ENCODE results near the gene TBC1D19. TPM values are rescaled to one million over a fixed set of nuclear protein-coding genes. Genes with fewer than 3 reads are reported as not detected.
A peak's percentile ranks its signal among the peaks of the same experiment; 100 is the strongest.
"Not testable (repeated sequence)": the region's sequence is repeated elsewhere in the genome, so short reads cannot be mapped to it uniquely, and the experiment has no call there.

TBC1D19 gene
- total RNA-seq, 1 donor from 2014 or later = 69.9 TPM

DNA sequence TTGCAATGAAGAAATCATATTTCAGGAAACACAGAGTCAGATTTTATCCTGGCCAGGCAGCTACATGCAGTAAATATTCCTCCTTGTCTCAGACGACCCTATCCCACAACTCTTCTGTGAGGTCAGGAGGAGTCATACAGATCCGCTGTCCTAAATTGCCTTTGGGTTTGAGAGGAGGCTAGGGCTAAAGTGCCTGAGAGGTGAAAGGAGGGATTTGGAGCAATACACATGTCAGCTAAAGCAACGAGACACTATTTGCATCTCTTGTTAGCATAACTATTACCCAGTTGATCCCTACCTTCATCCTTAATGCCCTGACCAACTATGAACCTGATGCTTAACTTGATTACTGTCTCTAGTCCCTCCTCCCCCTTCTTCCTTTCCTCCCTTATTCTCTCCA, 98.6 kb downstream of the TBC1D19 start:
- no peak for DNase-seq (ENCODE audit: low read depth)

DNA sequence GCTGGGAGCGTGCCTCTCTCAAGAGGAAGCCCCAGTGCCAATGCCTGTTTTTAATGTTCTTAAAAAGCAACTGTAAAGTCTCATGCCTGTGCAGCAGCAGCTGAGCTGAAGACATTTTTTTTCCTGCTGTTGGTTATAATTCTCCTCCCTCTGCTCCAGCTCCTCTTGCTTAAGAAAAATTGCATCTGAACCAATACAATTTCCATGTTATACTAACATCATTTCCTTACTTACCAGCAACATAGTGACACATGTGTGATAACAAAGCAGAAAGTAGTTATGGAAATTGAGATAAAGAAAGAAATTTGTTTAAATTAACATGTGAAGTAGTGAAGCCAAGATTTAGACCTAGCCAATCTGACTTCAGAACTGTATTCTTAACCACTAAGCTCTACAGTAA, 101.4 kb downstream of the TBC1D19 start:
- DNase-seq (ENCODE audit: low read depth) = no peak

DNA sequence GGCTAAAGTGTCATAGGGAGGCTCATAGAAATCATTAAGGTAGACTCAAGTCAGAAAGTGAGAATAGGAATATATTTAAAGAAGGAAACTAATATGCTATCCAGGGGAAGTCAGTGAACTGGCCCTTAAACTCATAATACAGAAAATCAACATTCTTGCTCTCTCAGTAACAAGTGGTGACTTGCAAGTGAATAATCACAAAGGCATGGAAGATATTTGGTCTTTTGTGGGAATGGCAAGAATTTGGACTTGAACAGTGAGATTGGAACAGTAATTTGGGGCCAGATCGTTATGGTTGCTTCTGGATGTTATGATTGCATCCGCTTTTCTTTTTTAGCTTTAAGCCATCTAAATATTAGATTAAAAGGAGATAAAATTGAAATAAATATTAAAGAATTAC, 103.8 kb downstream of the TBC1D19 start:
- peak; percentile 57 for DNase-seq (ENCODE audit: low read depth)

DNA sequence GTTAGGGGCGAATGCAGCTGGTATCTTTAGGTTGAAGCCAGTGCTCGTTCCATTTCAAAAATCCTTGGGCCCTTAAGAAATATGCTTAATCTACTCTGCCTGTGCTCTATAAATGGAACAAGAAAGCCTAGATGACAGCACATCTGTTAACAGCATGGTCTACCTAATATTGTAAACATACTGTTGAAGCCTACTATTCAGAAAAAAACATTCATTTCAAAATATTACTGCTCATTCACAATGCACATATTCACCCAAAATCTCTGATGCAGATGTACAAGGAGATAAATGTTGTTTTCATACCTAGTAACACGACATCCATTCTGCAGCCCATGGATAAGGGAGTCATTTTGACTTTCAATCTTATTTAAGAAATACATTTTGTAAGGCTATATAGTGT, 106.6 kb downstream of the TBC1D19 start:
- no peak for DNase-seq (ENCODE audit: low read depth)

DNA sequence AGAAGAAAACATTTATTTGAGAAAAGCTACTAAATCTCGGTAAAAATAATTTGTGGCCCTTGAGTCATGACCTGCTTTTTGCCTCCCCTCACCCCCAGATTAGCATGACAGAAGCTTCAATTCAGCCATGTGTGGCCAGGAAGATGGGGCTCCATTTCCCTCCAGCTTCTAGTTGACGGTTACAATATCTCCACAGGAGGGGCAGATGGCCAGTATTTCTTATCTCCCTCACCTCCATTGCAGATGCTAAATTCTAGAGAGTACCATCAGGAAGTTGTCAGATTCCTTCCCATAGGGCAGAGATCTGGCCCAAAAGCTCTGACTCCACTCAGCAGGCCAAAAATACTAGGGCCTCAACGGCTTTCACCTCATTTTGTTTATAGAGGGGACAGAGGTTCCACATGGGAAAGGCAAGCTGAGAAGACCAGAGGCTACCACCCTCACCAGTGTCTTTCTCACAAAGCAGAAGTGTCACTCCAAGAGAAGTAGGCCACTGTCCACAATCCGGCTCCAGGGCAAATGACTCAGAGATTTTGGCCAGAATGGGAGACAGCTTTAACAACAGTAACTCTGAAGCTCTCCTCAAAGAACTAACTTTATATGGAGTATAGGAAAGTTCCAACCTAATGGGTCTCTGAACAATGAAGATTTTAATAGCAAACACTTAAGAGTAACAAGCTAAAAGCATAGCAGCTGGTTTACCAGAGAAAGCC, 108.3 kb downstream of the TBC1D19 start:
- peak; percentile 32 for DNase-seq (ENCODE audit: low read depth)

DNA sequence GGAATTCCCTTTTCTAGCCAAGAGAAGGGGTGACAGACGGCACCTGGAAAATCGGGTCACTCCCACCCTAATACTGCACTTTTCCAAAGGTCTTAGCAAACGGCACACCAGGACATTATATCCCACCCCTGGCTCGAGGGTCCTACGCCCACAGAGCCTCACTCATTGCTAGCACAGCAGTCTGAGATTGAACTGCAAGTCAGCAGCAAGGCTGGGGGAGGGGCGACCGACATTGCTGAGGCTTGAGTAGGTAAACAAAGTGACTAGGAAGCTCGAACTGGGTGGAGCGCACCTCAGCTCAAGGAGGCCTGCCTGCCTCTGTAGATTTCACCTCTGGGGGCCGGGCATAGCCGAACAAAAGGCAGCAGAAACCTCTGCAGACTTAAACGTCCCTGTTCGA, 110.2 kb downstream of the TBC1D19 start:
- DNase-seq (ENCODE audit: low read depth) = not testable (repeated sequence)

DNA sequence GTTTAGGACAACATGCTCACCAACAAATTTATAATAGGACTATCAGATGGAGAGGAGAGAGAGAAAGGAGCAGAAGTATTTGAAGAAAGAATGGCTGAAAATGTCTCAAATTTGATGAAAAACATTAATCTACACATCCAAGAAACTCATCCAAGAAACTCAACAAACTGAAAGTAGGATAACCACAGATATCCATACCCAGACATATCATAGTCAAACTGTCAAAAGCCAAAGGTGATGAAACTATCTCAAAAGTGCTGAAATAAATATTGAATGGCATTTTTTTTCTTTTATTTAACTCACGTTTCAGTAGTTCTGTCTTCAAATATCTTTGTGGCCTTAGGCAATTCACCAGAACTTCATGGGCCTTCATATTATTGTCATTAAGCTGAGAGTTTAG, 116.2 kb downstream of the TBC1D19 start:
- DNase-seq (ENCODE audit: low read depth) = no peak

DNA sequence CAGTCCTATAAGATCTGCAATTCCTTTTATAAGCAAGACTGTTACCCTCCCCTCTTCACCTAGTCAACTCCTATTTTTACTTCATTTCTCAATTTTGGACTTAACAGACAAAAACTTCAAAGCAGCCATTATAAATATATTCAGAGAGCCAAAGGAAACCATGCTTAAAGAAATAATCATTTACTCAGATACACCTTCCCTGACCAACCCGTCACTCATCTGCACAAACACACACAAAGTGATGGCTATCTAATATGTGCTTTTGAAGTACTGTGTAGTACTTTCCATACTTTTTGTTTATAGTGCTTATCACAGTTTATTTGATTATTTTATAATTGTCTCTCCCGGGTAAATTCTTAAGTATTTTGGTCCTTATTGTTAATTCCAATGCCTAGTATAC, 117.2 kb downstream of the TBC1D19 start:
- no peak for DNase-seq (ENCODE audit: low read depth)

DNA sequence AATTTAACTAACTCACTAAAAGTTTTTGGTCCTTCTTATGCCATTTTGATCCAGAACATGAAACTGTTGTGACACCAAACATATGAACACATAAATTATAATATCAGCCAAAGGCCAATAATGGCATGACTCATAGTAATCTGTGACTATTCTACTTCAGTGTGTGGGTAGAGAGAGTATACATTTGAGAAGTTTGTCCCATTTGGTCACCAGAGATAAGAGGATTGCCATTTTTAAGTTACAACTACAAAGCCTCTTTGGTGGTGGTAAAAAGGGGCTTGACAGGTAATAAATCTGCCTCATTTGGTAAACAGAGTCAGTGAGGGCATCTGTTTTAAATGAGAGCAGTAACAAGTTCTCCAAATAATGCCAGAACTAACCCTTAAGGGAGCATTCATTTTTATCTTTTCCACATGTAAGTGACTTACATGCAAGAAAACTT, 117.9 kb downstream of the TBC1D19 start:
- no peak for DNase-seq (ENCODE audit: low read depth)

DNA sequence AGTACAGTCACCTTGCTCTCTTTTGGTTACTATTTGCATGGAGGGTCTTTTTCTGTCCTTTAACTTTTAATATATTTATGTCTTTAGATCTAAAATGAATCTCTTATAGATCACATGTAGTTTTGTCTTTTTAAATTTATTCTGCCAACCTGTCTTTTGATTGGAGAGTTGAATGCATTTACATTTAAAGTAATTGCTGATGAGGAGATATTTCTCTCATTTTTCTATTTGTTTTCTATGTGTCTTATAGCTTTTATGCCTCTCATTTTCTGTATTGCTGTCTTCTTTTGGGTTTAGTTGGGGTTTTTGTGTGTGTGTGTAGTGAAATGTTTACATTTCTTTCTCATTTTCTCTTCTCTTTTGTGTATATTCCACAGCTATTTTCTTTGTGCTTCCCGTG, 123.5 kb downstream of the TBC1D19 start:
- DNase-seq (ENCODE audit: low read depth) = no peak

DNA sequence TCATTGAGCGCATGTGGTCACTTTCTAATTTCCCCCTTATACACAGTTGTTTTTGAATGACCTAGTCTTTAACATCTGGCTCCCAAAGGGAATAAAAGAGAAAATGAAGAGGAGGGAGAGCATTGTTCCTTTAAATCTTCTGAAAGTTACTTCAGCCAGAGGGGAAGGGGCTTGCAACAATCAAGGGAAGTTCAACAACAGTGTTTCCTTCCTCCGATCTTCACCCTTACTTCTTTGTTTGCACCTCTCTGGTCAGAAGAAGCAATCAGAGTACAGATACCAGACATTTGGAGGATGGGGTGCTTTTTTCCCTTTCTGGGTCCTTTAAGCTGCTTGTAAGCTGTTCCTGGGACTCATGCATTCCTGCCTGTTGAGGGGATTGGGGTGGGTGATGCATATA, 125.4 kb downstream of the TBC1D19 start:
- no peak for DNase-seq (ENCODE audit: low read depth)

DNA sequence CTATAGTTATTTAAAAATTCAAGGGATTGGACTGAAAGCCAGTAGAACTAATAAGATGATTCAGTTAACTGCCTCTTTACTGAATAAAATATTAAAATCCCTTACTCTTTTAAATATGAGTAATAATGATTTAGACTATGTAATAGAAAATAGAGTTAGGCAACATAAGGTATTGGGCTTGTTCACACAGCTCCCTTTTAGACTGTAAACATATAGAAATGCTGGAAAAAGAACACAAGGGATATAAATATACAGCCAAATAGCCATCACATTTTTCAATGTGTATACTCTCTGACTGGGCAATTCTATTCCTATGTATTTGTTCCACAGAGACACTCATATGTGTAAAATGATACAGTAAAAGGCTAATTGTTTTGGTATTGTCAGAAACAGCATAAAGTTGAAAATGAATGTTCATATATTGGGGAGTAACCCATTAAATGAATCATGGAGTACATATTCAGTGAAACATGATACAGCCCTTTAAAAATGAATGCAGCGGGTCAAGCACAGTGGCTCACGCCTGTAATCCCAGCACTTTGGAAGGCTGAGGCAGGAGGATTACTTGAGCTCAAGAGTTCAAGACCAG, 129.8 kb downstream of the TBC1D19 start:
- no peak for DNase-seq (ENCODE audit: low read depth)

DNA sequence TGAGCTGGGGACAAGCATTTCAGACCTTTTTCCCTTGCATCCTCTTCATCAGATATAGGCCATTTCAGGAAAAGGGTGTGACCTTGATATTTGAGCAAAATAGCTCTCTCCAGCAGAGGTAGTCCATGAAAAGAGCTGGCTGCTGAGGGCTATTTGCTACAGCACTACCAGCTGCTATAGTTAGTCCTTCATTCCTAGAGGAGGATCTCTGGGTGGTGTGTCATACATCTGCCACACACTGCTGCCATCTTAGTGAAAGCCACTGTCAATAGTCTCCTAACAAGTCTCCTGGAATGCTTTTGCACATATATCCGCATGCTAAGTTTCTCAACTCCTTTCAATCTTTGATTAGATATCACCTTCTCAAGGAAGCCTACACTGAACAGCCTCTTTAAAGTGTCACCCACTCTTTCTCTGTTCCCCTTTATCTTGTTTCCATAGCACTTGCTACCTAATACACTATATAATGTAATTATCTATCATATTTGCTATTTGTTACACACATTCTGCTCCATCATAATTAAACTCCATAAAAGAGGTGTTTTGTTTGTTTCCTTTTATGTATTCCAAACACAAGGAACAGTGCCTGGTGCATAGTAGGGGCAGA, 131.9 kb downstream of the TBC1D19 start:
- peak; percentile 63 for DNase-seq (ENCODE audit: low read depth)

DNA sequence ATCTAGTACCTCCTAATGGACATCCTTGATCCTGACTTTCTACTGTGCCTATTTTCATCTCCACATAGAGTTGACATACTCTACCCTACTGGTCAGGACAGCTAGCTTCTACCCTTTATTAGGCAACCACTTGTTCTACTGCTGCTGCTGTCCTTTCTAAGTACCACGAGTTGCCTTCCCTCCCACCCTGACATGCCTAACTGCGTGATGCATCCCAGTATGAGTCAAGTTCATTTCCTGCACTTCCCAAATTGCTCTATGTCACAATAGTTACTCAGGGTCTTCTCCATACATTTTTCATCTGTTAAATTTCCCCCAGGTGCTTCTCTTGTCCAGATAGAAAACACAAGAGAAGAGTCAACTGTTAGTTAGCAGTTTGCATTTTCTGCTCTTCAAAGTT, 133.4 kb downstream of the TBC1D19 start:
- peak; percentile 68 for DNase-seq (ENCODE audit: low read depth)

DNA sequence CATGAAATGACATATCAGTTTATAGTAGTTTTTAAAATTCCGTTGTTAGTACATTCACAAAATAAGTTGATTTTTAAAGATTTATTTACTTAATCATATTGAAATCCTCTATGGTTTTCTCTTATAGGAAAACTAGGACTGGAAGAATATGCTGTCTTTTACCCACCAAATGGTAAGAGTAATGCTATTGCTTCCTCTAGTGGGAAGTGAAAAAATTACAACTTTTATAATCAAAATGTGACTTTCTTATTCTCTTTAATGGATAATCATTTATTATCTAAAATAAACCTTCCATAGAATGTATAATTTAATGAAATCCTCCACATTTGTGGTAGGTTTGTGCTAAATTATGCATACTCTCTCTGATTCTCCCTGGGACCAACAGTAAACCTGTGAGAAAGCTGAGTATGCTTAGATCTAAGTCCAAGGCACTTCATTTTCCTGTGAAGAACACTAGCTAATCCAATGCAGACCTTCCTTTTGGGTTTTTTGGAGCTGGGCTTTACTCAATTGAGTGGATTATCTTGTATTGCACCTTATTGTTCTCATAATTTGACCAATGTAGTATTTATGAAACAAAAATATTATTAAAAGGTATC, 136.2 kb downstream of the TBC1D19 start:
- DNase-seq (ENCODE audit: low read depth) = peak; percentile 44

DNA sequence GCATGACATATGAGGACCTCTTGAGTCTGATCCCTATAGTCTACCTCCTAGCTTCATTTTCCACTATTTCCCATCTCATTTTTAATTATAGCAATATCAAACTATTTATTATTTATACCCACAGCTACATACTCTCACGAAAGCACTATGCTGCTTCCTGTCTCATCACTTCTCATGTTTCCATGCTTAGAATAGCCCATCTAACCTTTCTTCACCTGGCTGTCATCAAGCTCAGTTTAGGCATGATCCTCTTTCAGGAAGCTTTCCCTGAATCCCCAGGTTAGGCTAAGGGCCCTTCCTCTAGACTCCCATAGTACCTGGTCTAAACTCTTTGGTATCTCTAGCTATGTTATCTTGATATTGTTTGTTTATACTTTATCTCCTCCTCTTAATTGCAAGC, 137.8 kb downstream of the TBC1D19 start:
- DNase-seq (ENCODE audit: low read depth) = no peak

DNA sequence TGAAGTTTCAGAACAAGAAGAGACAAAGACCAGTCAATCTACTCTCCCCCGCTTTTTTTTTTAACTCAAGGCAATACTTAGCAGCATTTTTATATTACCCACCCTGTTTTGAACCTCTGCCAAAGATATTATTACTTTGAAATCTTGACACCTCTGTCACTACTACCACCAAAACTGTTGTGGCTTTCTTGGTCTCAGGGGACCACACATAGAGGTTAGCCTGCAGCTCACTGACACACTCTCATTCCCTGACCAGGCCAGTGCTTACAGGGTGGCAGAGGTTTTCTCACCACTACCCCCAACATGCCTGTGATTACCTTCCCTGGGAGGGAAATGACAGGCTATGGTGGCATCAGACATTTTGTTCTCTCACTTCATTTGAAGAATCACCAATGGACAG, 139.3 kb downstream of the TBC1D19 start:
- DNase-seq (ENCODE audit: low read depth) = peak; percentile 75

DNA sequence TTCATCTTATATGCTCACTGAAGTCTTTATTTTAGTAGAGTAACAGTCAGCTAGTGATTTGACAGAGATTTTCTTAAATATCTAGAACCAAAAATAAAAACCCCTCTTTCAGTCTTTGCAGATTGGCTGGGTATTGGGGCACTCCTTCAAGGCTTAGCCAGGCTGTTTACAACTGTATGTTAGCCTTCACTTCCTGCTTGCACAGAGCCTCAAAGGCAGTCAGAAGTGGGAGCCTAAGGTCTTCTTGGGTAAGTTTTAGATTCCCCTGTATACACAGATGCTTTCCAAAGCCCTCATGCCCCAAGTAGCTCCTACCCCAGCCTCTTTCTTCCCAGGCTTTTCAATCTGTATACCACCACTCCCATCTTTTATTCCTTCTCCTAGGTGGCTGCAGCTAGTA, 140.7 kb downstream of the TBC1D19 start:
- DNase-seq (ENCODE audit: low read depth) = no peak

DNA sequence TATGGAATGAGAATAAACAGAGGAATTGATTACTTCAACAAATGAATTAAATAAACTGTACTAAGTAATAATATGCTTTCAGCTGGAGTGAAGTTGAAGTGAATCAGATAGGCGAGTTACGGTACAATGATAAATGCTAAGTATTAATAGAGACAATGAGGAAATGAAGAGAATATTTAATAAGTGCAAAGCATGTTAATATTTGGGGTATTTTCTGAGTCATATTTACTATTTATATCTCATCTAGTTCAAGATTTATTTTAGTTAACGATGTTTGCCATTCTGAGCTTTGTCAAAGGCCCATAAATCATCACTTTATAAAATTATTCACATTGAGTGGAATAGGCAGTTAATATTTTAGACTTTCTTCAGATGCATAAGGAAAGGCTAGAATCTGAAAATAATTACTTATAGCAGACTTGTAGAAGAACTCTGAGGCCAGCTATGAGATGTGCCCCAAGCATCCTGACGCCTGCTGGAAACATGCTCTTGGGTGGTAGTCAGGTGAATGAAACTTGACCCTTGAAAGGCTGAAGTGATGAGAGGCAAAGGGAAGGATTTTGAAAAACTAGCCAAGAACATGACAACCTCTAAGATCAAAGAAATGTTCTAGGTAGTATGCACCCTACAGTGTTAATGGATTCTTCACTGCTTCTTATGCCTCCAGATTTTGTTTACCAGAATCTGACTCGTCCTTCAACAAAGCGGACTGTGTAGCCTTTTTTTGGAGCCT, 142.9 kb downstream of the TBC1D19 start:
- DNase-seq (ENCODE audit: low read depth) = no peak

DNA sequence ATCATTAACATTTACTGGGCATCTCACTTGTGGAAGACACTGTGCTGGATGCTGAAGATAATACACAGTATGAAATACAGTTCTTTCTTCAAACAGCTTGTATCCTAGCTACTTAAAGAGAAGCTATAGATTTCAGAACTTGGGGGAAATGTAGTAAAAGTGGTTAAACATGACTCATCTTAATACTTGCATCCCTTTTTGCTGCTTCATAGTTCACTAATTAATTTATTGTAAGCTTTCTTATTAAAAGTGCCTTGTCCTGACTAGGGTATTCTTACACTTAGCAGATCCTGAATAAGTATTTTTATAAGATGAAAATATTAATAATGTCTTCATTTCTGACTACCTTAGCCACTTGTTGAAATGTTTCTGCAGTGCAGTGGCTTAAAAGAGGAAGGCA, 144.0 kb downstream of the TBC1D19 start:
- no peak for DNase-seq (ENCODE audit: low read depth)

DNA sequence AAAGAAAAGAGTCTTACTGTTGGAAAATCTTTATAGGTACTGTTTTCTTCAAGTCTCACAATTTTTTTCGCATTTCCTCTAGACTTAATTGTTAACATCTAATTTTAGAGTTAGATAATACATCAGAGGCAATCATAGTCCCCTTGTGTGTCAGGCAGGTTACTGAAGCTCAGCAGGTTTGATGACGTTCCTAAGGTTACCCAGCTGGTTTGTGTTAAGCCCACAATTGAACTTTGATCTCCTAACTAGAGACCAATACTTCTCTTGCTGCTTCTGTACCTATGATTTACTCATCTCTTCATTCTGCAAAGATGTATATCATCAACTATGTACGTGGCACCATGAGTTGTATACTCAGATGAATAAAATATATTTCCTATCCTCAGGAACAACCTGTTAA, 145.1 kb downstream of the TBC1D19 start:
- DNase-seq (ENCODE audit: low read depth) = no peak

DNA sequence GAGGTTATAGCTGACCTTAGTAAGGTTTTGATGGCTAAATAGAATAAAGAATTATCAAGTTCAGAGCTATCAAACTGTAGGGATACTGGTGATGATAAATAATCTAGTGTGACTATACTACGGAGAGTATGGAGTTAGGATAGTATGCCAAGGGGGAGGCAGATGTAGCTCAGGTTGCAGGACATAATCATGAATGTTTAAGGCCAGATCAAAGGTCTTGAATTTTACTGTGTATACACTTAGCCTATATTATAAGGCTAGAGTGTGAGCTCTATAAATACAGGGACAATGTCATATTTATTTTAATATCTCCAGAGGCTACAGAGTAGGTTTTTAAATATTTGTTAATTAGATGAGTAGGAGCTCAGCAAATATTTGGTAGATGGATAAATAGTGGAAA, 145.7 kb downstream of the TBC1D19 start:
- DNase-seq (ENCODE audit: low read depth) = no peak
